MM.1S (cell line): ENCODE results near the gene EIF4H.

Experiments
- EZH2phosphoT487 ChIP-seq: fragments of 300-600 bp; sonication (generic); IDR thresholded peaks from 2 replicates; pipeline ENCODE4 v1.6.1; 2018; ENCODE audit warnings: antibody characterized with exemption, low read length
- TF ChIP-seq, protein P1 (sequence below): fragments of 300-600 bp; sonication (generic); IDR thresholded peaks from 2 replicates; pipeline ENCODE4 v1.5.1; 2016; ENCODE audit warnings: antibody characterized with exemption, low read length, mixed read lengths

- TF ChIP-seq EZH2phosphoT487: no peak
- TF ChIP-seq, protein P1, sequence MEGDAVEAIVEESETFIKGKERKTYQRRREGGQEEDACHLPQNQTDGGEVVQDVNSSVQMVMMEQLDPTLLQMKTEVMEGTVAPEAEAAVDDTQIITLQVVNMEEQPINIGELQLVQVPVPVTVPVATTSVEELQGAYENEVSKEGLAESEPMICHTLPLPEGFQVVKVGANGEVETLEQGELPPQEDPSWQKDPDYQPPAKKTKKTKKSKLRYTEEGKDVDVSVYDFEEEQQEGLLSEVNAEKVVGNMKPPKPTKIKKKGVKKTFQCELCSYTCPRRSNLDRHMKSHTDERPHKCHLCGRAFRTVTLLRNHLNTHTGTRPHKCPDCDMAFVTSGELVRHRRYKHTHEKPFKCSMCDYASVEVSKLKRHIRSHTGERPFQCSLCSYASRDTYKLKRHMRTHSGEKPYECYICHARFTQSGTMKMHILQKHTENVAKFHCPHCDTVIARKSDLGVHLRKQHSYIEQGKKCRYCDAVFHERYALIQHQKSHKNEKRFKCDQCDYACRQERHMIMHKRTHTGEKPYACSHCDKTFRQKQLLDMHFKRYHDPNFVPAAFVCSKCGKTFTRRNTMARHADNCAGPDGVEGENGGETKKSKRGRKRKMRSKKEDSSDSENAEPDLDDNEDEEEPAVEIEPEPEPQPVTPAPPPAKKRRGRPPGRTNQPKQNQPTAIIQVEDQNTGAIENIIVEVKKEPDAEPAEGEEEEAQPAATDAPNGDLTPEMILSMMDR: no peak
These were observed 51.2 kb downstream of the EIF4H start for GRCh38 chr7:74225400-74225799.
